K562 (cell line): Measurements from ENCODE around the gene ARL6IP6. TPM values are rescaled to one million over a fixed set of nuclear protein-coding genes. Genes with fewer than 3 reads are reported as not detected.

ENCODE experiments used
- ARNT ChIP-seq, 2 experiments: fragments of 450-650 bp; IDR thresholded peaks; 2 replicates each; pipeline ENCODE4 v1.6.1; 2016; ENCODE audit warnings: mild to moderate bottlenecking in 1 of 2
- CBX3 ChIP-seq, 2 experiments: IDR thresholded peaks; 1 replicate in 1 of 2; 2 replicates in 1 of 2; pipeline ENCODE4 v1.6.1; 2012; ENCODE audit warnings: inconsistent platforms in 2 of 2, low read length in 2 of 2, borderline replicate concordance in 1 of 2, control low read depth in 1 of 2
- CHD1 ChIP-seq: fragments of 200-600 bp; sonication (generic); IDR thresholded peaks from one replicate; pipeline ENCODE4 v1.6.1; 2012; ENCODE audit warnings: mild to moderate bottlenecking, moderate library complexity, low read length, inconsistent platforms
- EHMT2 ChIP-seq: fragments of 450-650 bp; IDR thresholded peaks from 2 replicates; pipeline ENCODE4 v1.6.1; 2018; ENCODE audit warnings: antibody characterized with exemption
- ETS1 ChIP-seq: conservative IDR thresholded peaks from 2 replicates; pipeline ENCODE4 v1.6.1; 2011; ENCODE audit warnings: low read depth, mild to moderate bottlenecking, low read length; ENCODE audit not compliant: control insufficient read depth
- EWSR1 ChIP-seq: fragments of 450-650 bp; IDR thresholded peaks from 2 replicates; pipeline ENCODE4 v1.6.1; 2018; ENCODE audit warnings: borderline replicate concordance, mild to moderate bottlenecking, low read depth, moderate library complexity; ENCODE audit not compliant: partially characterized antibody
- HLTF ChIP-seq: fragments of 450-650 bp; IDR thresholded peaks from 2 replicates; pipeline ENCODE4 v1.6.1; 2016
- HMG20A ChIP-seq: fragments of 450-650 bp; formaldehyde crosslinking; conservative IDR thresholded peaks from 2 replicates; pipeline ENCODE4 v1.4.0; 2020; ENCODE audit warnings: mild to moderate bottlenecking, mixed read lengths
- NFE2L1 ChIP-seq: fragments of 450-650 bp; IDR thresholded peaks from 2 replicates; pipeline ENCODE4 v1.6.1; 2016; ENCODE audit warnings: missing genetic modification characterization, low read depth, mild to moderate bottlenecking, missing compliant biosample characterization, moderate library complexity, borderline replicate concordance
- NFYB ChIP-seq: IDR thresholded peaks from 2 replicates; pipeline ENCODE4 v1.6.1; 2011; ENCODE audit warnings: mild to moderate bottlenecking, moderate library complexity; ENCODE audit not compliant: insufficient read length; ENCODE audit errors: extremely low read depth
- POLR2AphosphoS2 ChIP-seq: IDR thresholded peaks from 2 replicates; pipeline ENCODE4 v1.6.1; 2012; ENCODE audit warnings: low read length, improper control_type of control experiment
- RFX1 ChIP-seq: fragments of 450-650 bp; IDR thresholded peaks from 2 replicates; pipeline ENCODE4 v1.6.1; 2016; ENCODE audit warnings: mild to moderate bottlenecking, moderate library complexity
- SMARCA5 ChIP-seq: fragments of 450-650 bp; IDR thresholded peaks from 2 replicates; pipeline ENCODE4 v1.6.1; 2016
- SOX6 ChIP-seq: fragments of 450-650 bp; IDR thresholded peaks from 2 replicates; pipeline ENCODE4 v1.6.1; 2014; ENCODE audit warnings: mild to moderate bottlenecking
- TRIM28 ChIP-seq: fragments of 450-650 bp; IDR thresholded peaks from 2 replicates; pipeline ENCODE4 v1.6.1; 2017
- ZNF143 ChIP-seq: sonication (generic); formaldehyde crosslinking; IDR thresholded peaks from 2 replicates; pipeline ENCODE4 v1.9.0; 2022; ENCODE audit warnings: mild to moderate bottlenecking, missing genetic modification reagents
- ZNF324 ChIP-seq: fragments of 250-450 bp; sonication (Bioruptor Pico); IDR thresholded peaks from 2 replicates; pipeline ENCODE4 v1.4.0; 2020; ENCODE audit warnings: mild to moderate bottlenecking
- ZNF347 ChIP-seq: fragments of 450-650 bp; formaldehyde crosslinking; IDR thresholded peaks from 2 replicates; pipeline ENCODE4 v1.4.0; 2020; ENCODE audit warnings: low read depth, mild to moderate bottlenecking, moderate library complexity
- ZNF384 ChIP-seq: IDR thresholded peaks from 2 replicates; pipeline ENCODE4 v1.6.1; 2012; ENCODE audit warnings: low read depth, low read length, improper control_type of control experiment
- ZNF41 ChIP-seq: fragments of 250-450 bp; sonication (Bioruptor Pico); conservative IDR thresholded peaks from 2 replicates; pipeline ENCODE4 v1.4.0; 2020; ENCODE audit warnings: mild to moderate bottlenecking
- ZNF436 ChIP-seq: fragments of 250-450, 450-650 bp; sonication (Bioruptor Pico); formaldehyde crosslinking; IDR thresholded peaks from 2 replicates; pipeline ENCODE4 v1.7.0; 2020; ENCODE audit warnings: mild to moderate bottlenecking
- ZNF76 ChIP-seq: fragments of 250-450 bp; sonication (Bioruptor Pico); IDR thresholded peaks from 2 replicates; pipeline ENCODE4 v1.4.0; 2020; ENCODE audit warnings: mild to moderate bottlenecking, moderate library complexity, borderline replicate concordance
- ZNF766 ChIP-seq: fragments of 200-800 bp; sonication (Bioruptor generic); conservative IDR thresholded peaks from 2 replicates; pipeline ENCODE4 v1.6.1; 2016; ENCODE audit warnings: missing genetic modification characterization, missing compliant biosample characterization
- ZNF77 ChIP-seq: fragments of 250-450 bp; sonication (Bioruptor Pico); IDR thresholded peaks from 2 replicates; pipeline ENCODE4 v1.5.0; 2020
- polyA plus RNA-seq, 8 experiments: library from polyadenylated mRNA; depleted of rRNA in 4 of 8; stranded (reverse) in 5 of 8; unstranded in 3 of 8; fragments of >200 nt; fragmentation: Nextera tagmentation in 2 of 8; fragmentation: Illumina TruSeq in 1 of 8; extraction: Ambion mirVana in 2 of 8; extraction: Trizol in 1 of 8; gene quantifications; 2 replicates each; pipeline versions ENCODE4 v1.2.1 to v1.2.3, GENCODE V29; 2011 to 2014; ENCODE audit warnings: inconsistent platforms in 1 of 8, missing spikeins in 1 of 8
- total RNA-seq, 7 experiments: library from RNA; depleted of rRNA in 6 of 7; stranded (reverse); fragments of >200 nt in 6 of 7; fragmentation: Illumina TruSeq in 2 of 7; extraction: Trizol in 2 of 7; gene quantifications; 2 replicates each; pipeline versions ENCODE4 v1.2.1 to v1.2.3, GENCODE V29; 2011 to 2021; ENCODE audit warnings: low replicate concordance in 1 of 7
- TF ChIP-seq, protein P1 (sequence below): sonication (generic); formaldehyde crosslinking; IDR thresholded peaks from 2 replicates; pipeline ENCODE4 v1.8.0; 2023; ENCODE audit warnings: mild to moderate bottlenecking, missing genetic modification reagents
- TF ChIP-seq, protein P2 (sequence below): sonication (generic); formaldehyde crosslinking; IDR thresholded peaks from 2 replicates; pipeline ENCODE4 v1.8.1; 2023; ENCODE audit warnings: mild to moderate bottlenecking, missing genetic modification reagents, moderate library complexity
- TF ChIP-seq, protein P3 (sequence below), 2 experiments: fragments of 450-650 bp; IDR thresholded peaks; 2 replicates each; pipeline ENCODE4 v1.6.1; 2016

The ARL6IP6 gene
- total and polyA plus RNA-seq, 9 of the 15 experiments (the other 6 are each of a cell fraction or from before 2014, with no cell fraction given): 19.2 to 98.5 (median 36.2) TPM

- TF ChIP-seq ZNF347 (CRISPR knock-in tag): no peak
- no peak for TF ChIP-seq ZNF766 (CRISPR knock-in tag)
- no peak for TF ChIP-seq ZNF41
- peak in 1 of 2 experiments; percentile 67; a peak in 1 of 3 replicates for TF ChIP-seq CBX3 (IDR thresholded peaks at IDR 0.05; ENCODE audit: borderline replicate concordance in 1 of 2, low read length in 2 of 2)
- TF ChIP-seq HMG20A (CRISPR knock-in tag): no peak
- TF ChIP-seq TRIM28: peak; percentile 88
- TF ChIP-seq ETS1: no peak
- TF ChIP-seq ZNF77 (CRISPR knock-in tag): no peak
- no peak for TF ChIP-seq ZNF324 (CRISPR knock-in tag)
- TF ChIP-seq ARNT (IDR thresholded peaks at IDR 0.05): no peak
- no peak for TF ChIP-seq NFE2L1 (tag)
- TF ChIP-seq, protein P1, sequence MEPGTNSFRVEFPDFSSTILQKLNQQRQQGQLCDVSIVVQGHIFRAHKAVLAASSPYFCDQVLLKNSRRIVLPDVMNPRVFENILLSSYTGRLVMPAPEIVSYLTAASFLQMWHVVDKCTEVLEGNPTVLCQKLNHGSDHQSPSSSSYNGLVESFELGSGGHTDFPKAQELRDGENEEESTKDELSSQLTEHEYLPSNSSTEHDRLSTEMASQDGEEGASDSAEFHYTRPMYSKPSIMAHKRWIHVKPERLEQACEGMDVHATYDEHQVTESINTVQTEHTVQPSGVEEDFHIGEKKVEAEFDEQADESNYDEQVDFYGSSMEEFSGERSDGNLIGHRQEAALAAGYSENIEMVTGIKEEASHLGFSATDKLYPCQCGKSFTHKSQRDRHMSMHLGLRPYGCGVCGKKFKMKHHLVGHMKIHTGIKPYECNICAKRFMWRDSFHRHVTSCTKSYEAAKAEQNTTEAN (CRISPR knock-in tag): no peak
- TF ChIP-seq EHMT2: no peak
- TF ChIP-seq, protein P2, sequence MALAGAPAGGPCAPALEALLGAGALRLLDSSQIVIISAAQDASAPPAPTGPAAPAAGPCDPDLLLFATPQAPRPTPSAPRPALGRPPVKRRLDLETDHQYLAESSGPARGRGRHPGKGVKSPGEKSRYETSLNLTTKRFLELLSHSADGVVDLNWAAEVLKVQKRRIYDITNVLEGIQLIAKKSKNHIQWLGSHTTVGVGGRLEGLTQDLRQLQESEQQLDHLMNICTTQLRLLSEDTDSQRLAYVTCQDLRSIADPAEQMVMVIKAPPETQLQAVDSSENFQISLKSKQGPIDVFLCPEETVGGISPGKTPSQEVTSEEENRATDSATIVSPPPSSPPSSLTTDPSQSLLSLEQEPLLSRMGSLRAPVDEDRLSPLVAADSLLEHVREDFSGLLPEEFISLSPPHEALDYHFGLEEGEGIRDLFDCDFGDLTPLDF: no peak
- TF ChIP-seq EWSR1: no peak
- no peak for TF ChIP-seq ZNF143 (CRISPR knock-in tag)
- TF ChIP-seq ZNF436 (CRISPR knock-in tag): no peak
- TF ChIP-seq SOX6: no peak
- no peak for TF ChIP-seq ZNF76
- no peak for TF ChIP-seq CHD1
- TF ChIP-seq SMARCA5: no peak
- peak; percentile 78; the same call in 1 of the 2 replicates for TF ChIP-seq HLTF
- no peak for TF ChIP-seq POLR2AphosphoS2
- TF ChIP-seq NFYB: no peak
- peak; percentile 58; the same call in 1 of the 2 replicates for TF ChIP-seq ZNF384
- TF ChIP-seq RFX1: no peak
- TF ChIP-seq, protein P3, sequence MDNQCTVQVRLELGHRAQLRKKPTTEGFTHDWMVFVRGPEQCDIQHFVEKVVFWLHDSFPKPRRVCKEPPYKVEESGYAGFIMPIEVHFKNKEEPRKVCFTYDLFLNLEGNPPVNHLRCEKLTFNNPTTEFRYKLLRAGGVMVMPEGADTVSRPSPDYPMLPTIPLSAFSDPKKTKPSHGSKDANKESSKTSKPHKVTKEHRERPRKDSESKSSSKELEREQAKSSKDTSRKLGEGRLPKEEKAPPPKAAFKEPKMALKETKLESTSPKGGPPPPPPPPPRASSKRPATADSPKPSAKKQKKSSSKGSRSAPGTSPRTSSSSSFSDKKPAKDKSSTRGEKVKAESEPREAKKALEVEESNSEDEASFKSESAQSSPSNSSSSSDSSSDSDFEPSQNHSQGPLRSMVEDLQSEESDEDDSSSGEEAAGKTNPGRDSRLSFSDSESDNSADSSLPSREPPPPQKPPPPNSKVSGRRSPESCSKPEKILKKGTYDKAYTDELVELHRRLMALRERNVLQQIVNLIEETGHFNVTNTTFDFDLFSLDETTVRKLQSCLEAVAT (IDR thresholded peaks at IDR 0.05): no peak
Observed at GRCh38 chr2:152811916-152812315, 93.5 kb downstream of the ARL6IP6 start (continued).
